ENCODE measurements around the gene TOB1. TPM values are rescaled to one million over a fixed set of nuclear protein-coding genes. Genes with fewer than 3 reads are reported as not detected.
"Not testable (repeated sequence)": the region's sequence is repeated elsewhere in the genome, so short reads cannot be mapped to it uniquely, and the experiment has no call there.

Gene TOB1
- total RNA-seq, 3 donors from 2014 or later: 29.4 to 31.0 (median 30.9) TPM

GRCh38 chr17:50903604-50904517 lies 37.7 kb upstream of the TOB1 start:
- Mint-ChIP-seq H3K36me3 (ENCODE audit: insufficient read depth) (no peaks in the 10 kb centered on the region), H3K4me1 (ENCODE audit: low read depth) (peaks cover 55% of the 10 kb centered on the region), H3K4me3 (peak overlapping the region; percentile 39), H3K27me3 (ENCODE audit: low read depth) (no peaks in the 10 kb centered on the region), H3K9me3 (no peaks in the 10 kb centered on the region)
- ATAC-seq (peak; percentile 76 to 81), DNase-seq (no peak)

GRCh38 chr17:50902372-50903353 lies 36.5 kb upstream of the TOB1 start:
- ATAC-seq: no peak
- H3K4me1 Mint-ChIP-seq (ENCODE audit: low read depth): peaks cover 43% of the 10 kb centered on the region

GRCh38 chr17:50900383-50900892 lies 34.3 kb upstream of the TOB1 start:
- no peak overlapping the region for H3K4me3 Mint-ChIP-seq
- H3K27me3 Mint-ChIP-seq (ENCODE audit: low read depth): no peaks in the 10 kb centered on the region
- H3K4me1 Mint-ChIP-seq (ENCODE audit: low read depth): peaks cover 32% of the 10 kb centered on the region
- DNase-seq: no peak
- H3K9me3 Mint-ChIP-seq: no peaks in the 10 kb centered on the region
- ATAC-seq: no peak
- H3K36me3 Mint-ChIP-seq (ENCODE audit: insufficient read depth): no peaks in the 10 kb centered on the region

More at GRCh38 chr17:50902372-50903353, 36.5 kb upstream of the TOB1 start:
- Mint-ChIP-seq H3K4me3 (no peak overlapping the region), H3K9me3 (no peaks in the 10 kb centered on the region), H3K36me3 (ENCODE audit: insufficient read depth) (no peaks in the 10 kb centered on the region), H3K27me3 (ENCODE audit: low read depth) (no peaks in the 10 kb centered on the region)
- DNase-seq: no peak

- no peak for DNase-seq
- Mint-ChIP-seq H3K36me3 (ENCODE audit: insufficient read depth) (no peaks in the 10 kb centered on the region), H3K4me3 (no peak overlapping the region), H3K4me1 (ENCODE audit: low read depth) (peaks cover 31% of the 10 kb centered on the region), H3K27me3 (ENCODE audit: low read depth) (no peaks in the 10 kb centered on the region), H3K9me3 (no peaks in the 10 kb centered on the region)
- no peak for ATAC-seq
These were observed 33.6 kb upstream of the TOB1 start for GRCh38 chr17:50899559-50900319.

GRCh38 chr17:50899005-50899460 lies 32.9 kb upstream of the TOB1 start:
- DNase-seq (no peak), ATAC-seq (no peak)
- no peak overlapping the region for H3K4me3 Mint-ChIP-seq
- no peaks in the 10 kb centered on the region for H3K27me3 Mint-ChIP-seq (ENCODE audit: low read depth)
- H3K36me3 Mint-ChIP-seq (ENCODE audit: insufficient read depth): no peaks in the 10 kb centered on the region
- peaks cover 27% of the 10 kb centered on the region for H3K4me1 Mint-ChIP-seq (ENCODE audit: low read depth)
- H3K9me3 Mint-ChIP-seq: no peaks in the 10 kb centered on the region

GRCh38 chr17:50898369-50899004 lies 32.3 kb upstream of the TOB1 start:
- H3K4me1 Mint-ChIP-seq (ENCODE audit: low read depth): peaks cover 22% of the 10 kb centered on the region
- H3K4me3 Mint-ChIP-seq: no peak overlapping the region

GRCh38 chr17:50894513-50894912 lies 28.4 kb upstream of the TOB1 start:
- not testable (repeated sequence) for ATAC-seq; H3K4me3 Mint-ChIP-seq; H3K36me3 Mint-ChIP-seq (ENCODE audit: insufficient read depth); H3K9me3 Mint-ChIP-seq; H3K4me1 Mint-ChIP-seq (ENCODE audit: low read depth); H3K27me3 Mint-ChIP-seq (ENCODE audit: low read depth); DNase-seq

More at GRCh38 chr17:50898369-50899004, 32.3 kb upstream of the TOB1 start:
- no peaks in the 10 kb centered on the region for H3K27me3 Mint-ChIP-seq (ENCODE audit: low read depth)
- no peaks in the 10 kb centered on the region for H3K9me3 Mint-ChIP-seq
- H3K36me3 Mint-ChIP-seq (ENCODE audit: insufficient read depth): no peaks in the 10 kb centered on the region
- DNase-seq: no peak
- ATAC-seq: no peak

GRCh38 chr17:50893183-50893993 lies 27.2 kb upstream of the TOB1 start:
- Mint-ChIP-seq H3K36me3 (ENCODE audit: insufficient read depth) (no peaks in the 10 kb centered on the region), H3K27me3 (ENCODE audit: low read depth) (no peaks in the 10 kb centered on the region), H3K9me3 (no peaks in the 10 kb centered on the region), H3K4me3 (no peak overlapping the region), H3K4me1 (ENCODE audit: low read depth) (peaks cover 1% of the 10 kb centered on the region)
- DNase-seq: no peak
- ATAC-seq: no peak

- Mint-ChIP-seq H3K27me3 (ENCODE audit: low read depth) (no peaks in the 10 kb centered on the region), H3K36me3 (ENCODE audit: insufficient read depth) (no peaks in the 10 kb centered on the region), H3K9me3 (no peaks in the 10 kb centered on the region), H3K4me3 (no peak overlapping the region), H3K4me1 (ENCODE audit: low read depth) (peaks cover 8% of the 10 kb centered on the region)
- ATAC-seq (no peak), DNase-seq (no peak)
These were observed 26.1 kb upstream of the TOB1 start for GRCh38 chr17:50892101-50892776.

GRCh38 chr17:50891577-50891989 lies 25.4 kb upstream of the TOB1 start:
- no peaks in the 10 kb centered on the region for H3K27me3 Mint-ChIP-seq (ENCODE audit: low read depth)
- H3K4me3 Mint-ChIP-seq: no peak overlapping the region
- ATAC-seq (no peak), DNase-seq (no peak)
- H3K9me3 Mint-ChIP-seq: no peaks in the 10 kb centered on the region
- no peaks in the 10 kb centered on the region for H3K36me3 Mint-ChIP-seq (ENCODE audit: insufficient read depth)
- peaks cover 15% of the 10 kb centered on the region for H3K4me1 Mint-ChIP-seq (ENCODE audit: low read depth)

- no peaks in the 10 kb centered on the region for H3K27me3 Mint-ChIP-seq (ENCODE audit: low read depth)
- H3K36me3 Mint-ChIP-seq (ENCODE audit: insufficient read depth): no peaks in the 10 kb centered on the region
- no peaks in the 10 kb centered on the region for H3K9me3 Mint-ChIP-seq
- peaks cover 19% of the 10 kb centered on the region for H3K4me1 Mint-ChIP-seq (ENCODE audit: low read depth)
- no peak for DNase-seq
- no peak for ATAC-seq
- no peak overlapping the region for H3K4me3 Mint-ChIP-seq
These were observed 24.7 kb upstream of the TOB1 start for GRCh38 chr17:50890675-50891516.
